ENCODE measurements around the gene HSD17B12. TPM values are rescaled to one million over a fixed set of nuclear protein-coding genes. Genes with fewer than 3 reads are reported as not detected.

Gene HSD17B12
- total and polyA plus RNA-seq, 2 experiments from 2014 or later, result 128 to 168 TPM

- H3K4me3 ChIP-seq, result no peak overlapping the region
- ATAC-seq, result no peak
- no peaks in the 10 kb centered on the region for H3K79me2 ChIP-seq (replicated peaks; ENCODE audit: insufficient read depth)
- H4K20me1 ChIP-seq (replicated peaks; ENCODE audit: insufficient read depth), result no peaks in the 10 kb centered on the region
- no peaks in the 10 kb centered on the region for H3K36me3 ChIP-seq (ENCODE audit: insufficient read depth)
- no peak overlapping the region for H3K27ac ChIP-seq (ENCODE audit: low read depth)
- no peak overlapping the region for H3K4me3 Mint-ChIP-seq
- H3K4me1 Mint-ChIP-seq, result no peaks in the 10 kb centered on the region
- H3F3A ChIP-seq (replicated peaks; ENCODE audit: low read depth), result no peaks in the 10 kb centered on the region
- H3K9me2 ChIP-seq (ENCODE audit: insufficient read depth), result no peaks in the 10 kb centered on the region
- DNase-seq (ENCODE audit: low spot score), result no peak
- H3K27ac Mint-ChIP-seq, result no peak overlapping the region
- peaks cover 8% of the 10 kb centered on the region for H3K27me3 Mint-ChIP-seq (ENCODE audit: insufficient read depth, low read depth, poor library complexity)
- no peaks in the 10 kb centered on the region; the same call in 2 of the 3 replicates for H3K9me3 Mint-ChIP-seq
- no peak overlapping the region for H3K4me2 ChIP-seq
- no peaks in the 10 kb centered on the region for H3K4me1 ChIP-seq (ENCODE audit: insufficient read depth)
- H2AFZ ChIP-seq, result no peak overlapping the region
- H3K36me3 Mint-ChIP-seq (ENCODE audit: low read depth), result no peaks in the 10 kb centered on the region
- peaks cover 17% of the 10 kb centered on the region; the same call in 1 of the 2 replicates for H3K27me3 ChIP-seq (ENCODE audit: insufficient read depth)
- TF ChIP-seq, protein P1, sequence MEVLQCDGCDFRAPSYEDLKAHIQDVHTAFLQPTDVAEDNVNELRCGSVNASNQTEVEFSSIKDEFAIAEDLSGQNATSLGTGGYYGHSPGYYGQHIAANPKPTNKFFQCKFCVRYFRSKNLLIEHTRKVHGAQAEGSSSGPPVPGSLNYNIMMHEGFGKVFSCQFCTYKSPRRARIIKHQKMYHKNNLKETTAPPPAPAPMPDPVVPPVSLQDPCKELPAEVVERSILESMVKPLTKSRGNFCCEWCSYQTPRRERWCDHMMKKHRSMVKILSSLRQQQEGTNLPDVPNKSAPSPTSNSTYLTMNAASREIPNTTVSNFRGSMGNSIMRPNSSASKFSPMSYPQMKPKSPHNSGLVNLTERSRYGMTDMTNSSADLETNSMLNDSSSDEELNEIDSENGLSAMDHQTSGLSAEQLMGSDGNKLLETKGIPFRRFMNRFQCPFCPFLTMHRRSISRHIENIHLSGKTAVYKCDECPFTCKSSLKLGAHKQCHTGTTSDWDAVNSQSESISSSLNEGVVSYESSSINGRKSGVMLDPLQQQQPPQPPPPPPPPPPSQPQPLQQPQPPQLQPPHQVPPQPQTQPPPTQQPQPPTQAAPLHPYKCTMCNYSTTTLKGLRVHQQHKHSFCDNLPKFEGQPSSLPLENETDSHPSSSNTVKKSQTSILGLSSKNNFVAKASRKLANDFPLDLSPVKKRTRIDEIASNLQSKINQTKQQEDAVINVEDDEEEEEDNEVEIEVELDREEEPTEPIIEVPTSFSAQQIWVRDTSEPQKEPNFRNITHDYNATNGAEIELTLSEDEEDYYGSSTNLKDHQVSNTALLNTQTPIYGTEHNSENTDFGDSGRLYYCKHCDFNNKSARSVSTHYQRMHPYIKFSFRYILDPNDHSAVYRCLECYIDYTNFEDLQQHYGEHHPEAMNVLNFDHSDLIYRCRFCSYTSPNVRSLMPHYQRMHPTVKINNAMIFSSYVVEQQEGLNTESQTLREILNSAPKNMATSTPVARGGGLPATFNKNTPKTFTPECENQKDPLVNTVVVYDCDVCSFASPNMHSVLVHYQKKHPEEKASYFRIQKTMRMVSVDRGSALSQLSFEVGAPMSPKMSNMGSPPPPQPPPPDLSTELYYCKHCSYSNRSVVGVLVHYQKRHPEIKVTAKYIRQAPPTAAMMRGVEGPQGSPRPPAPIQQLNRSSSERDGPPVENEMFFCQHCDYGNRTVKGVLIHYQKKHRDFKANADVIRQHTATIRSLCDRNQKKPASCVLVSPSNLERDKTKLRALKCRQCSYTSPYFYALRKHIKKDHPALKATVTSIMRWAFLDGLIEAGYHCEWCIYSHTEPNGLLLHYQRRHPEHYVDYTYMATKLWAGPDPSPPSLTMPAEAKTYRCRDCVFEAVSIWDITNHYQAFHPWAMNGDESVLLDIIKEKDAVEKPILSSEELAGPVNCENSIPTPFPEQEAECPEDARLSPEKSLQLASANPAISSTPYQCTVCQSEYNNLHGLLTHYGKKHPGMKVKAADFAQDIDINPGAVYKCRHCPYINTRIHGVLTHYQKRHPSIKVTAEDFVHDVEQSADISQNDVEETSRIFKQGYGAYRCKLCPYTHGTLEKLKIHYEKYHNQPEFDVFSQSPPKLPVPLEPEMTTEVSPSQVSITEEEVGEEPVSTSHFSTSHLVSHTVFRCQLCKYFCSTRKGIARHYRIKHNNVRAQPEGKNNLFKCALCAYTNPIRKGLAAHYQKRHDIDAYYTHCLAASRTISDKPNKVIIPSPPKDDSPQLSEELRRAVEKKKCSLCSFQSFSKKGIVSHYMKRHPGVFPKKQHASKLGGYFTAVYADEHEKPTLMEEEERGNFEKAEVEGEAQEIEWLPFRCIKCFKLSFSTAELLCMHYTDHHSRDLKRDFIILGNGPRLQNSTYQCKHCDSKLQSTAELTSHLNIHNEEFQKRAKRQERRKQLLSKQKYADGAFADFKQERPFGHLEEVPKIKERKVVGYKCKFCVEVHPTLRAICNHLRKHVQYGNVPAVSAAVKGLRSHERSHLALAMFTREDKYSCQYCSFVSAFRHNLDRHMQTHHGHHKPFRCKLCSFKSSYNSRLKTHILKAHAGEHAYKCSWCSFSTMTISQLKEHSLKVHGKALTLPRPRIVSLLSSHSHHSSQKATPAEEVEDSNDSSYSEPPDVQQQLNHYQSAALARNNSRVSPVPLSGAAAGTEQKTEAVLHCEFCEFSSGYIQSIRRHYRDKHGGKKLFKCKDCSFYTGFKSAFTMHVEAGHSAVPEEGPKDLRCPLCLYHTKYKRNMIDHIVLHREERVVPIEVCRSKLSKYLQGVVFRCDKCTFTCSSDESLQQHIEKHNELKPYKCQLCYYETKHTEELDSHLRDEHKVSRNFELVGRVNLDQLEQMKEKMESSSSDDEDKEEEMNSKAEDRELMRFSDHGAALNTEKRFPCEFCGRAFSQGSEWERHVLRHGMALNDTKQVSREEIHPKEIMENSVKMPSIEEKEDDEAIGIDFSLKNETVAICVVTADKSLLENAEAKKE (CRISPR knock-in tag; IDR thresholded peaks at IDR 0.05), result no peak
- no peak for TF ChIP-seq ZNF114 (CRISPR knock-in tag; IDR thresholded peaks at IDR 0.05)
- TF ChIP-seq, protein P2, sequence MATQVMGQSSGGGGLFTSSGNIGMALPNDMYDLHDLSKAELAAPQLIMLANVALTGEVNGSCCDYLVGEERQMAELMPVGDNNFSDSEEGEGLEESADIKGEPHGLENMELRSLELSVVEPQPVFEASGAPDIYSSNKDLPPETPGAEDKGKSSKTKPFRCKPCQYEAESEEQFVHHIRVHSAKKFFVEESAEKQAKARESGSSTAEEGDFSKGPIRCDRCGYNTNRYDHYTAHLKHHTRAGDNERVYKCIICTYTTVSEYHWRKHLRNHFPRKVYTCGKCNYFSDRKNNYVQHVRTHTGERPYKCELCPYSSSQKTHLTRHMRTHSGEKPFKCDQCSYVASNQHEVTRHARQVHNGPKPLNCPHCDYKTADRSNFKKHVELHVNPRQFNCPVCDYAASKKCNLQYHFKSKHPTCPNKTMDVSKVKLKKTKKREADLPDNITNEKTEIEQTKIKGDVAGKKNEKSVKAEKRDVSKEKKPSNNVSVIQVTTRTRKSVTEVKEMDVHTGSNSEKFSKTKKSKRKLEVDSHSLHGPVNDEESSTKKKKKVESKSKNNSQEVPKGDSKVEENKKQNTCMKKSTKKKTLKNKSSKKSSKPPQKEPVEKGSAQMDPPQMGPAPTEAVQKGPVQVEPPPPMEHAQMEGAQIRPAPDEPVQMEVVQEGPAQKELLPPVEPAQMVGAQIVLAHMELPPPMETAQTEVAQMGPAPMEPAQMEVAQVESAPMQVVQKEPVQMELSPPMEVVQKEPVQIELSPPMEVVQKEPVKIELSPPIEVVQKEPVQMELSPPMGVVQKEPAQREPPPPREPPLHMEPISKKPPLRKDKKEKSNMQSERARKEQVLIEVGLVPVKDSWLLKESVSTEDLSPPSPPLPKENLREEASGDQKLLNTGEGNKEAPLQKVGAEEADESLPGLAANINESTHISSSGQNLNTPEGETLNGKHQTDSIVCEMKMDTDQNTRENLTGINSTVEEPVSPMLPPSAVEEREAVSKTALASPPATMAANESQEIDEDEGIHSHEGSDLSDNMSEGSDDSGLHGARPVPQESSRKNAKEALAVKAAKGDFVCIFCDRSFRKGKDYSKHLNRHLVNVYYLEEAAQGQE (IDR thresholded peaks at IDR 0.05; ENCODE audit: unreplicated experiment), result no peak
- no peak for TF ChIP-seq POLR2AphosphoS5 (IDR thresholded peaks at IDR 0.05; ENCODE audit: low read depth)
- no peak for TF ChIP-seq ZNF331 (CRISPR knock-in tag; IDR thresholded peaks at IDR 0.05; ENCODE audit: low read depth)
- no peak for TF ChIP-seq ETS1 (IDR thresholded peaks at IDR 0.05)
- no peak for TF ChIP-seq EZH2 (IDR thresholded peaks at IDR 0.05; ENCODE audit: low read depth, unreplicated experiment)
- no peak for TF ChIP-seq EZH2phosphoT487 (IDR thresholded peaks at IDR 0.05; ENCODE audit: unreplicated experiment)
- TF ChIP-seq, protein P3, sequence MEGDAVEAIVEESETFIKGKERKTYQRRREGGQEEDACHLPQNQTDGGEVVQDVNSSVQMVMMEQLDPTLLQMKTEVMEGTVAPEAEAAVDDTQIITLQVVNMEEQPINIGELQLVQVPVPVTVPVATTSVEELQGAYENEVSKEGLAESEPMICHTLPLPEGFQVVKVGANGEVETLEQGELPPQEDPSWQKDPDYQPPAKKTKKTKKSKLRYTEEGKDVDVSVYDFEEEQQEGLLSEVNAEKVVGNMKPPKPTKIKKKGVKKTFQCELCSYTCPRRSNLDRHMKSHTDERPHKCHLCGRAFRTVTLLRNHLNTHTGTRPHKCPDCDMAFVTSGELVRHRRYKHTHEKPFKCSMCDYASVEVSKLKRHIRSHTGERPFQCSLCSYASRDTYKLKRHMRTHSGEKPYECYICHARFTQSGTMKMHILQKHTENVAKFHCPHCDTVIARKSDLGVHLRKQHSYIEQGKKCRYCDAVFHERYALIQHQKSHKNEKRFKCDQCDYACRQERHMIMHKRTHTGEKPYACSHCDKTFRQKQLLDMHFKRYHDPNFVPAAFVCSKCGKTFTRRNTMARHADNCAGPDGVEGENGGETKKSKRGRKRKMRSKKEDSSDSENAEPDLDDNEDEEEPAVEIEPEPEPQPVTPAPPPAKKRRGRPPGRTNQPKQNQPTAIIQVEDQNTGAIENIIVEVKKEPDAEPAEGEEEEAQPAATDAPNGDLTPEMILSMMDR (conservative IDR thresholded peaks at IDR 0.05; ENCODE audit: low read depth in 2 of 2), result no peak
- no peak for TF ChIP-seq NANOG (IDR thresholded peaks at IDR 0.05; ENCODE audit: borderline replicate concordance)
- no peak for TF ChIP-seq JUNB (IDR thresholded peaks at IDR 0.05; ENCODE audit: unreplicated experiment)
- TF ChIP-seq CREB1 (CRISPR knock-in tag; IDR thresholded peaks at IDR 0.05; ENCODE audit: low read depth), result no peak
- no peak for TF ChIP-seq STAT1 (IDR thresholded peaks at IDR 0.05; ENCODE audit: unreplicated experiment)
Measured at GRCh38 chr11:43868852-43869567, 188.5 kb downstream of the HSD17B12 start.

All from GM23338 (cell line).